K562 (cell line): ENCODE measurements around the gene MAPRE2. TPM values are rescaled to one million over a fixed set of nuclear protein-coding genes. Genes with fewer than 3 reads are reported as not detected.

Experiments used
- ATAC-seq: fragments of 200-7000 bp; cut with Tn5 transposase; 3 replicates; pipeline ENCODE4 v1.9.1; 2020; ENCODE audit warnings: moderate library complexity
- BruUV-seq: library from RNA; stranded (reverse); fragments of 400-500 nt; replicated peaks from 2 replicates; lab custom pipeline; 2021; lab: Mats Ljungman, UMichigan
- CTCF ChIA-PET: fragments of 300-600 bp; formaldehyde crosslinking; extraction: SDS; loops from one replicate; lab custom pipeline; 2021; ENCODE audit warnings: low intra/inter-chr PET ratio; lab: Yijun Ruan, JAX
- POLR2A ChIA-PET: fragments of 300-600, 350-650 bp; sonication (Branson Sonifier 250); formaldehyde crosslinking; extraction: SDS; loops from one replicate; lab custom pipeline; 2021; ENCODE audit warnings: antibody characterized with exemption, inconsistent platforms; lab: Yijun Ruan, JAX
- DNase-seq, 4 experiments: peaks; one replicate each; pipeline versions ENCODE4 v3.0.0 to v3.0.0-alpha.2; 2011 to 2018; ENCODE audit warnings: low spot score in 3 of 4, mixed read lengths in 3 of 4; ENCODE audit errors: extremely low read depth in 1 of 4
- FAIRE-seq: peaks from 2 replicates; lab custom pipeline; 2011; peaks lifted over from hg19 to GRCh38; lab: Jason Lieb, UNC
- H2AFZ ChIP-seq: 2 replicates; pipeline ENCODE4 v1.6.0; 2011; ENCODE audit warnings: low read depth, low read length, control low read depth, inconsistent platforms
- H3K27ac ChIP-seq: fragments of 200-600 bp; 3 replicates; pipeline ENCODE4 v1.8.0; 2011; ENCODE audit warnings: low read depth, mild to moderate bottlenecking, control low read depth, inconsistent platforms, low read length, moderate library complexity, mixed read lengths; ENCODE audit errors: extremely low read depth
- H3K27me3 ChIP-seq, 2 experiments: fragments of 300-600 bp in 1 of 2; 2 replicates in 1 of 2; 3 replicates in 1 of 2; pipeline versions ENCODE4 v1.6.0 to v1.8.0; 2011; ENCODE audit warnings: inconsistent platforms in 2 of 2, low read length in 2 of 2, mild to moderate bottlenecking in 1 of 2, mixed read lengths in 1 of 2, moderate library complexity in 1 of 2; ENCODE audit not compliant: control insufficient read depth in 2 of 2, insufficient read depth in 2 of 2
- H3K36me3 ChIP-seq: fragments of 300-600 bp; 3 replicates; pipeline ENCODE4 v1.8.0; 2011; ENCODE audit warnings: mild to moderate bottlenecking, low read length, inconsistent platforms; ENCODE audit not compliant: control insufficient read depth, insufficient read depth
- H3K4me1 ChIP-seq, 2 experiments: fragments of 200-600 bp in 1 of 2; replicated peaks in 1 of 2; 2 replicates in 1 of 2; 3 replicates in 1 of 2; pipeline versions ENCODE4 v1.5.1 to v1.8.0; 2011; ENCODE audit warnings: inconsistent platforms in 2 of 2, low read length in 2 of 2, mild to moderate bottlenecking in 1 of 2, mixed read lengths in 1 of 2, moderate library complexity in 1 of 2; ENCODE audit not compliant: control insufficient read depth in 2 of 2, insufficient read depth in 2 of 2
- H3K4me2 ChIP-seq: 2 replicates; pipeline ENCODE4 v1.6.1; 2011; ENCODE audit warnings: low read length, control low read depth, inconsistent platforms, mixed read lengths; ENCODE audit not compliant: insufficient read depth
- H3K4me3 ChIP-seq: fragments of 200-600 bp; sonication (generic), shearing (Covaris generic); 2 replicates; pipeline ENCODE4 v1.5.1; 2016; ENCODE audit warnings: control low read depth, inconsistent platforms
- H3K79me2 ChIP-seq: fragments of 200-600 bp; 3 replicates; pipeline ENCODE4 v1.8.0; 2011; ENCODE audit warnings: low read length, inconsistent platforms; ENCODE audit not compliant: control insufficient read depth, insufficient read depth
- H3K9ac ChIP-seq, 2 experiments: 2 replicates each; pipeline versions ENCODE4 v1.6.0 to v1.6.1; 2011; ENCODE audit warnings: low read depth in 2 of 2, low read length in 2 of 2, control low read depth in 1 of 2, inconsistent platforms in 1 of 2, mild to moderate bottlenecking in 1 of 2, mixed read lengths in 1 of 2; ENCODE audit not compliant: insufficient read depth in 1 of 2
- H3K9me1 ChIP-seq: one replicate; pipeline ENCODE4 v1.6.0; 2011; ENCODE audit warnings: inconsistent platforms, mild to moderate bottlenecking, low read length, moderate library complexity; ENCODE audit not compliant: control insufficient read depth, insufficient read depth
- H3K9me3 ChIP-seq: replicated peaks from 2 replicates; pipeline ENCODE4 v1.5.1; 2011; ENCODE audit warnings: low read depth, low read length, inconsistent platforms; ENCODE audit not compliant: control insufficient read depth, insufficient read depth
- H4K20me1 ChIP-seq: replicated peaks from 2 replicates; pipeline ENCODE4 v1.6.1; 2011; ENCODE audit warnings: low read length, inconsistent platforms, mixed read lengths; ENCODE audit not compliant: control insufficient read depth, insufficient read depth
- FOS ChIP-seq: IDR thresholded peaks from 3 replicates; pipeline ENCODE4 v1.6.1; 2011; ENCODE audit not compliant: insufficient read length; ENCODE audit errors: extremely low read depth
- FOSL1 ChIP-seq: fragments of 200-800 bp; sonication (Bioruptor generic); conservative IDR thresholded peaks from 2 replicates; pipeline ENCODE4 v1.6.1; 2016; ENCODE audit warnings: missing genetic modification characterization, missing compliant biosample characterization
- SREBF1 ChIP-seq: fragments of 150-350 bp; IDR thresholded peaks from 2 replicates; pipeline ENCODE4 v1.6.1; 2014; ENCODE audit warnings: antibody characterized with exemption, low read depth, low read length, borderline replicate concordance
- SRSF3 ChIP-seq: fragments of 200-400 bp; formaldehyde crosslinking; IDR thresholded peaks from 2 replicates; pipeline ENCODE4 v1.6.1; 2016; ENCODE audit warnings: mild to moderate bottlenecking, low read length, moderate library complexity; ENCODE audit not compliant: insufficient read depth
- ZFP1 ChIP-seq: fragments of 450-650 bp; formaldehyde crosslinking; IDR thresholded peaks from 2 replicates; pipeline ENCODE4 v1.4.0; 2020; ENCODE audit warnings: mild to moderate bottlenecking, mixed read lengths
- ZFPM2 ChIP-seq: fragments of 250-450 bp; sonication (Bioruptor Pico); IDR thresholded peaks from 2 replicates; pipeline ENCODE4 v1.5.1; 2022; ENCODE audit warnings: mild to moderate bottlenecking
- ZNF134 ChIP-seq: fragments of 250-450 bp; sonication (Bioruptor Pico); conservative IDR thresholded peaks from 2 replicates; pipeline ENCODE4 v1.4.0; 2020
- ZNF408 ChIP-seq: fragments of 250-450 bp; sonication (Bioruptor Pico); IDR thresholded peaks from 2 replicates; pipeline ENCODE4 v1.4.0; 2020; ENCODE audit warnings: low read depth, mild to moderate bottlenecking, moderate library complexity
- ZNF589 ChIP-seq: fragments of 200-800 bp; sonication (Bioruptor generic); IDR thresholded peaks from 2 replicates; pipeline ENCODE4 v1.6.1; 2016; ENCODE audit warnings: low read depth, missing genetic modification characterization, missing compliant biosample characterization
- WGBS: fragments of 100-300 bp; shearing (Covaris generic); methylation state at CpG from one replicate; pipeline ENCODE4 v1.1.6; 2016; ENCODE audit warnings: low coverage, mixed read lengths; ENCODE audit not compliant: insufficient coverage; ENCODE audit errors: missing lambda C conversion rate; 5-methylcytosine and 5-hydroxymethylcytosine counted together
- in situ Hi-C: fragments of 300-500 bp; cut with MboI; formaldehyde crosslinking; loops from 4 replicates; pipeline ENCODE4 v1.15.0; 2018; ENCODE audit warnings: inconsistent platforms, mixed read lengths
- intact Hi-C: fragments of 100-400 bp; cut with micrococcal nuclease; formaldehyde crosslinking; loops from 2 replicates; pipeline ENCODE4 v1.14.2; 2022
- polyA plus RNA-seq, 8 experiments: library from polyadenylated mRNA; depleted of rRNA in 4 of 8; stranded (reverse) in 5 of 8; unstranded in 3 of 8; fragments of >200 nt; fragmentation: Nextera tagmentation in 2 of 8; fragmentation: Illumina TruSeq in 1 of 8; extraction: Ambion mirVana in 2 of 8; extraction: Trizol in 1 of 8; gene quantifications; 2 replicates each; pipeline versions ENCODE4 v1.2.1 to v1.2.3, GENCODE V29; 2011 to 2014; ENCODE audit warnings: inconsistent platforms in 1 of 8, missing spikeins in 1 of 8
- total RNA-seq, 7 experiments: library from RNA; depleted of rRNA in 6 of 7; stranded (reverse); fragments of >200 nt in 6 of 7; fragmentation: Illumina TruSeq in 2 of 7; extraction: Trizol in 2 of 7; gene quantifications; 2 replicates each; pipeline versions ENCODE4 v1.2.1 to v1.2.3, GENCODE V29; 2011 to 2021; ENCODE audit warnings: low replicate concordance in 1 of 7
- TF ChIP-seq, protein P1 (sequence below): fragments of 450-650 bp; IDR thresholded peaks from 2 replicates; pipeline ENCODE4 v1.6.1; 2018; ENCODE audit warnings: mild to moderate bottlenecking, low read depth; ENCODE audit not compliant: partially characterized antibody
- TF ChIP-seq, protein P2 (sequence below): fragments of 250-450 bp; sonication (Bioruptor Pico); IDR thresholded peaks from 2 replicates; pipeline ENCODE4 v1.5.0; 2020; ENCODE audit warnings: mild to moderate bottlenecking, borderline replicate concordance

The MAPRE2 gene
- total and polyA plus RNA-seq, 9 of the 15 experiments (the other 6 are each of a cell fraction or from before 2014, with no cell fraction given), result 32.3 to 70.7 (median 40.7) TPM

DNA sequence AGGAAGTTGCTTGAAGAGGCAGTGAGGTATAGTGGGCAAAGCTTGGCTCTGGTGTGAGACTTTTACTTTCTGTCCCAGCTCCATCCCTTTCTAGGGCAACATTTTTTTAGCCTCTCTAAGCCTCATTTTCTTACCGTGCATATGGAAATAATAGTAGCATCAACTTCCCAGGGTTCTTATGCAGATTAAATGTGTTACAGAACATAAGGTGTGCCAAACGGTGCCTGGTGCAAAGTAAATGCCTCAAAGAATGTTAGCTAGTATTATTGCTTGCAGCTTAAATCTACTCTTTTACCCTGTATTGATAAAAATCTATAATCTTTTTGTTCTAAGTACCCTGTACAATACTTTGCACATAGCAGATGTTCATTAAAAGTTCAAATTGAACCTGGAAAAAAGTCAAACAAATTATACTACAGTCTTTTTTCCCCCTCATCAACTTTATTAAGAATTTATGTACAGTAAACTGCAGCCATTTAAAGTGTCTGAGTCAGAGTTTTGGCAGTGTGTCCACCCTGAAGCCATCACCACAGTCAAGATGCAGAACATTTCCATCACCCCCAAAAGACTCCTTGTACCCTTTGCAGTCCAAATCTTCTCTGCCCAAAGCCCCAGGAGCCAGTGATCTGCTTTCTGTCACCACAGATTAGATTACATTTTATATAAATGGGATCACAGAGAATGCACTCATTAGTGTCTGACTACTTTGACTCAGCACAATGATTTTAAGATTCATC lies 10.6 kb downstream of the MAPRE2 start:
- no TSS peak for BruUV-seq
- H3K9me3 ChIP-seq, result peaks cover 5% of the 10 kb centered on the region; the same call in 1 of the 2 replicates
- H3K9me1 ChIP-seq, result no peaks in the 10 kb centered on the region
- peaks cover 82% of the 10 kb centered on the region for H3K79me2 ChIP-seq
- H2AFZ ChIP-seq, result no peak overlapping the region
- DNase-seq (no peak), FAIRE-seq (no peak), ATAC-seq (no peak)
- no peak for TF ChIP-seq FOSL1 (tag)
- WGBS, result 55% methylated on average over 2 of the region's 2 CpGs
- intact Hi-C loops, result no loop called here
- in situ Hi-C loops, result no loop called here
- H3K27ac ChIP-seq, result no peak overlapping the region
- no peaks in the 10 kb centered on the region for H3K27me3 ChIP-seq
- peaks cover 8 to 39% of the 10 kb centered on the region in 2 experiments for H3K4me1 ChIP-seq
- POLR2A ChIA-PET, result interaction anchor here (0.6 to 2.4 kb wide), 5 partner anchors 8 to 23 kb away, joined by 3 to 21 read pairs (median 5); partner anchors contain the start of gene MAPRE2
- no peak overlapping the region for H3K9ac ChIP-seq
- peak overlapping the region; percentile 51; the same call in 1 of the 2 replicates for H3K4me2 ChIP-seq
- no peaks in the 10 kb centered on the region for H4K20me1 ChIP-seq
- H3K36me3 ChIP-seq, result peaks cover 4% of the 10 kb centered on the region; the same call in 1 of the 3 replicates
- no peak overlapping the region for H3K4me3 ChIP-seq
- CTCF ChIA-PET, result interaction anchor here (0.6 kb wide), 1 partner anchor 70 kb away, joined by 3 read pairs; no protein-coding TSS in a partner anchor

DNA sequence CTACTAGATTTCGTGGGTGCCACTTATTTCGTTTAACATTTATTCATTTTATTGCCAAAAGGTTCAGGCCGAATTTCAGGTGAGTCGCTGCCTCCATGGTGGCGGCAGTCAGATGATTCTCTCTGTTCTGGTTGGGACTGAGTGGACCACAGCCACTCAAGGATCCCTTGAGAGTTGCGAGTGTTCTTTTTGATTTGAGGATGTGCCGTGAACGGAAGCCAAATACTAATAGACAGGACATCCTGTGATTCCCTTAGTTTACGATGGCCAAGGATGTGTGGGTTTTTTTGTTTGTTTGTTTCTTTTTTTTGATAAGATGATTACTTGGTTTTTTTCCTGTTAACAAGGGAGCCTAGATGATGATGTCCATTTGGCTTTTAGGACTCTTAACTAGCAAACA lies 13.2 kb downstream of the MAPRE2 start:
- Histone ChIP-seq H3K9me1 (no peaks in the 10 kb centered on the region), H3K79me2 (peaks cover 68% of the 10 kb centered on the region), H3K4me1 (peaks cover 5 to 27% of the 10 kb centered on the region in 2 experiments), H3K27ac (no peak overlapping the region), H4K20me1 (no peaks in the 10 kb centered on the region), H3K9ac (no peak overlapping the region), H3K9me3 (no peaks in the 10 kb centered on the region), H3K36me3 (no peaks in the 10 kb centered on the region), H2AFZ (no peak overlapping the region), H3K4me2 (no peak overlapping the region), H3K27me3 (no peaks in the 10 kb centered on the region), H3K4me3 (no peak overlapping the region)
- FAIRE-seq (no peak), DNase-seq (no peak), ATAC-seq (no peak)
- CTCF ChIA-PET, result no interaction called here
- in situ Hi-C loops, result no loop called here
- WGBS, result 90% methylated on average over 9 of the region's 9 CpGs
- no TSS peak for BruUV-seq
- POLR2A ChIA-PET, result interaction anchor here (0.6 to 1.6 kb wide), 3 partner anchors 8 to 13 kb away, joined by 4 to 5 read pairs (median 5); partner anchors contain the start of gene MAPRE2
- intact Hi-C loops, result no loop called here
- no peak for TF ChIP-seq SREBF1
- no peak for TF ChIP-seq ZNF589 (CRISPR knock-in tag)
- TF ChIP-seq ZFPM2 (CRISPR knock-in tag), result no peak
- no peak for TF ChIP-seq ZNF134 (CRISPR knock-in tag)
- TF ChIP-seq, protein P1, sequence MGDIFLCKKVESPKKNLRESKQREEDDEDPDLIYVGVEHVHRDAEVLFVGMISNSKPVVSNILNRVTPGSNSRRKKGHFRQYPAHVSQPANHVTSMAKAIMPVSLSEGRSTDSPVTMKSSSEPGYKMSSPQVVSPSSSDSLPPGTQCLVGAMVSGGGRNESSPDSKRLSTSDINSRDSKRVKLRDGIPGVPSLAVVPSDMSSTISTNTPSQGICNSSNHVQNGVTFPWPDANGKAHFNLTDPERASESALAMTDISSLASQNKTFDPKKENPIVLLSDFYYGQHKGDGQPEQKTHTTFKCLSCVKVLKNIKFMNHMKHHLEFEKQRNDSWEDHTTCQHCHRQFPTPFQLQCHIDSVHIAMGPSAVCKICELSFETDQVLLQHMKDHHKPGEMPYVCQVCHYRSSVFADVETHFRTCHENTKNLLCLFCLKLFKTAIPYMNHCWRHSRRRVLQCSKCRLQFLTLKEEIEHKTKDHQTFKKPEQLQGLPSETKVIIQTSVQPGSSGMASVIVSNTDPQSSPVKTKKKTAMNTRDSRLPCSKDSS, result no peak
- TF ChIP-seq ZFP1 (CRISPR knock-in tag), result no peak
- TF ChIP-seq ZNF408 (CRISPR knock-in tag), result no peak
- TF ChIP-seq SRSF3, result no peak
- TF ChIP-seq, protein P2, sequence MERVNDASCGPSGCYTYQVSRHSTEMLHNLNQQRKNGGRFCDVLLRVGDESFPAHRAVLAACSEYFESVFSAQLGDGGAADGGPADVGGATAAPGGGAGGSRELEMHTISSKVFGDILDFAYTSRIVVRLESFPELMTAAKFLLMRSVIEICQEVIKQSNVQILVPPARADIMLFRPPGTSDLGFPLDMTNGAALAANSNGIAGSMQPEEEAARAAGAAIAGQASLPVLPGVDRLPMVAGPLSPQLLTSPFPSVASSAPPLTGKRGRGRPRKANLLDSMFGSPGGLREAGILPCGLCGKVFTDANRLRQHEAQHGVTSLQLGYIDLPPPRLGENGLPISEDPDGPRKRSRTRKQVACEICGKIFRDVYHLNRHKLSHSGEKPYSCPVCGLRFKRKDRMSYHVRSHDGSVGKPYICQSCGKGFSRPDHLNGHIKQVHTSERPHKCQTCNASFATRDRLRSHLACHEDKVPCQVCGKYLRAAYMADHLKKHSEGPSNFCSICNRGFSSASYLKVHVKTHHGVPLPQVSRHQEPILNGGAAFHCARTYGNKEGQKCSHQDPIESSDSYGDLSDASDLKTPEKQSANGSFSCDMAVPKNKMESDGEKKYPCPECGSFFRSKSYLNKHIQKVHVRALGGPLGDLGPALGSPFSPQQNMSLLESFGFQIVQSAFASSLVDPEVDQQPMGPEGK (CRISPR knock-in tag), result no peak
- TF ChIP-seq FOS, result no peak
